ENCODE results near the gene FSIP2. TPM values are rescaled to one million over a fixed set of nuclear protein-coding genes. Genes with fewer than 3 reads are reported as not detected.

FSIP2 gene
- total and polyA plus RNA-seq, 2 of the 13 experiments (the other 11 are each of a cell fraction or from before 2014, with no cell fraction given): 0.01 to 0.07 TPM

DNA sequence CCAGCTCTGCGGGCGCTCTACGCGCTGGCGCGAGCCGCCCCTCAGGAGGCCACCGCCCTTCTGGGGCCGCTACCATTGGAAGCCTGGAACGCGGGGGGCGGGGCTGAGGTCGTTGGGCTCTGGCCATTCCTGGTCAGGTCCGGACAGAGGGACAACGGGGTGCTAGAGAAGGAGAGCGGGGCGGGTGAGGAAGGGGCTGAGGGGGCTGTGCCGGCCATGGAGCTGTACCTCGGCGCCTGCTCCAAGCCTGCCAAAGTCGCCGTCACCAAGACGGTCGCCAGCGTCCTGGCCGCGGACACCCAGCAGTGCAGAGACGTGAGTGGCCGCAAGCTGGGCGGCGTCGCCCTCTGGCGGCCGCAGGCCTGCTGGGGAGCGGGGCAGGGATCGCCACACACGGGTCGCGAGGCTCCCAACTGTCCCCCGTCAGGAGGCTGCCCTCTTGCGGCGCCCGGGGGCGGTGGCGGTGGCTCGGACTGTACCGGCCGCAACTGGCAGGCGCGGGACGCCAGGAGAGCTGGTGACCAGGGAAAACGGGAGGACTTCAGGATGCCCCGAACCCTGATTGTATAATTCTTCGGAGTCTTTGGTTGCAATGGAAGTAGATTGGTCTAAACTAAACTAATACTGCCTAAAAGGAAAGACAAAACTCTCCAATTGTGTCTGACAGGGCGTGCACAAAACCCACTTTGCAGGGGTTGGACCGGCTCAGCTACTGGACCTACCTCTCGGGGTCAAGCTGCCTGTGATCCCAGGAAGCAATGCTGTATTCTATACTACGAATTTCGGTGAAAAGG is at the start of gene FSIP2 (continued):
- TF ChIP-seq, protein P1, sequence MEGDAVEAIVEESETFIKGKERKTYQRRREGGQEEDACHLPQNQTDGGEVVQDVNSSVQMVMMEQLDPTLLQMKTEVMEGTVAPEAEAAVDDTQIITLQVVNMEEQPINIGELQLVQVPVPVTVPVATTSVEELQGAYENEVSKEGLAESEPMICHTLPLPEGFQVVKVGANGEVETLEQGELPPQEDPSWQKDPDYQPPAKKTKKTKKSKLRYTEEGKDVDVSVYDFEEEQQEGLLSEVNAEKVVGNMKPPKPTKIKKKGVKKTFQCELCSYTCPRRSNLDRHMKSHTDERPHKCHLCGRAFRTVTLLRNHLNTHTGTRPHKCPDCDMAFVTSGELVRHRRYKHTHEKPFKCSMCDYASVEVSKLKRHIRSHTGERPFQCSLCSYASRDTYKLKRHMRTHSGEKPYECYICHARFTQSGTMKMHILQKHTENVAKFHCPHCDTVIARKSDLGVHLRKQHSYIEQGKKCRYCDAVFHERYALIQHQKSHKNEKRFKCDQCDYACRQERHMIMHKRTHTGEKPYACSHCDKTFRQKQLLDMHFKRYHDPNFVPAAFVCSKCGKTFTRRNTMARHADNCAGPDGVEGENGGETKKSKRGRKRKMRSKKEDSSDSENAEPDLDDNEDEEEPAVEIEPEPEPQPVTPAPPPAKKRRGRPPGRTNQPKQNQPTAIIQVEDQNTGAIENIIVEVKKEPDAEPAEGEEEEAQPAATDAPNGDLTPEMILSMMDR (CRISPR knock-in tag; IDR thresholded peaks at IDR 0.05): peak; percentile 97
- peak; percentile 55; the same call in 1 of the 2 replicates for TF ChIP-seq CBFB (CRISPR knock-in tag; IDR thresholded peaks at IDR 0.05)
- no peak for TF ChIP-seq ZNF234 (CRISPR knock-in tag; conservative IDR thresholded peaks at IDR 0.05)
- peak; percentile 19; the same call in 1 of the 2 replicates for TF ChIP-seq NRL (CRISPR knock-in tag; IDR thresholded peaks at IDR 0.05; ENCODE audit: borderline replicate concordance)
- 0 out of 2 replicates have a peak, but pooled peaks have one; percentile 20 for TF ChIP-seq MIER2 (CRISPR knock-in tag; IDR thresholded peaks at IDR 0.05)
- 0 out of 2 replicates have a peak, but pooled peaks have one; percentile 20 for TF ChIP-seq MED1 (CRISPR knock-in tag; IDR thresholded peaks at IDR 0.05)
- peak; percentile 49; the same call in 1 of the 2 replicates for TF ChIP-seq SPEN (CRISPR knock-in tag; IDR thresholded peaks at IDR 0.05; ENCODE audit: low read depth)
- TF ChIP-seq ZKSCAN1 (IDR thresholded peaks at IDR 0.05; ENCODE audit: low read length): no peak
- no peak for TF ChIP-seq SP140L (CRISPR knock-in tag; IDR thresholded peaks at IDR 0.05; ENCODE audit: borderline replicate concordance)
- TF ChIP-seq SIN3B (IDR thresholded peaks at IDR 0.05; ENCODE audit: low read length): no peak
- peak; percentile 84 for TF ChIP-seq ZNF501 (CRISPR knock-in tag; IDR thresholded peaks at IDR 0.05)
- TF ChIP-seq RORA (CRISPR knock-in tag; IDR thresholded peaks at IDR 0.05): no peak
- TF ChIP-seq, protein P2, sequence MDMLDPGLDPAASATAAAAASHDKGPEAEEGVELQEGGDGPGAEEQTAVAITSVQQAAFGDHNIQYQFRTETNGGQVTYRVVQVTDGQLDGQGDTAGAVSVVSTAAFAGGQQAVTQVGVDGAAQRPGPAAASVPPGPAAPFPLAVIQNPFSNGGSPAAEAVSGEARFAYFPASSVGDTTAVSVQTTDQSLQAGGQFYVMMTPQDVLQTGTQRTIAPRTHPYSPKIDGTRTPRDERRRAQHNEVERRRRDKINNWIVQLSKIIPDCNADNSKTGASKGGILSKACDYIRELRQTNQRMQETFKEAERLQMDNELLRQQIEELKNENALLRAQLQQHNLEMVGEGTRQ (IDR thresholded peaks at IDR 0.05; ENCODE audit: low read depth, low read length): no peak
- TF ChIP-seq, protein P2 (CRISPR knock-in tag; IDR thresholded peaks at IDR 0.05; ENCODE audit: borderline replicate concordance): no peak
- TF ChIP-seq FOXA3 (CRISPR knock-in tag; IDR thresholded peaks at IDR 0.05): 0 out of 2 replicates have a peak, but pooled peaks have one; percentile 21
- 0 out of 2 replicates have a peak, but pooled peaks have one; percentile 41 for TF ChIP-seq ZNF777 (CRISPR knock-in tag; IDR thresholded peaks at IDR 0.05)
- TF ChIP-seq, protein P3, sequence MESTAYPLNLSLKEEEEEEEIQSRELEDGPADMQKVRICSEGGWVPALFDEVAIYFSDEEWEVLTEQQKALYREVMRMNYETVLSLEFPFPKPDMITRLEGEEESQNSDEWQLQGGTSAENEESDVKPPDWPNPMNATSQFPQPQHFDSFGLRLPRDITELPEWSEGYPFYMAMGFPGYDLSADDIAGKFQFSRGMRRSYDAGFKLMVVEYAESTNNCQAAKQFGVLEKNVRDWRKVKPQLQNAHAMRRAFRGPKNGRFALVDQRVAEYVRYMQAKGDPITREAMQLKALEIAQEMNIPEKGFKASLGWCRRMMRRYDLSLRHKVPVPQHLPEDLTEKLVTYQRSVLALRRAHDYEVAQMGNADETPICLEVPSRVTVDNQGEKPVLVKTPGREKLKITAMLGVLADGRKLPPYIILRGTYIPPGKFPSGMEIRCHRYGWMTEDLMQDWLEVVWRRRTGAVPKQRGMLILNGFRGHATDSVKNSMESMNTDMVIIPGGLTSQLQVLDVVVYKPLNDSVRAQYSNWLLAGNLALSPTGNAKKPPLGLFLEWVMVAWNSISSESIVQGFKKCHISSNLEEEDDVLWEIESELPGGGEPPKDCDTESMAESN (CRISPR knock-in tag; conservative IDR thresholded peaks at IDR 0.05): peak; percentile 65; the same call in 1 of the 2 replicates
- TF ChIP-seq TOPORS (CRISPR knock-in tag; IDR thresholded peaks at IDR 0.05): 0 out of 2 replicates have a peak, but pooled peaks have one; percentile 26
- TF ChIP-seq, protein P4, sequence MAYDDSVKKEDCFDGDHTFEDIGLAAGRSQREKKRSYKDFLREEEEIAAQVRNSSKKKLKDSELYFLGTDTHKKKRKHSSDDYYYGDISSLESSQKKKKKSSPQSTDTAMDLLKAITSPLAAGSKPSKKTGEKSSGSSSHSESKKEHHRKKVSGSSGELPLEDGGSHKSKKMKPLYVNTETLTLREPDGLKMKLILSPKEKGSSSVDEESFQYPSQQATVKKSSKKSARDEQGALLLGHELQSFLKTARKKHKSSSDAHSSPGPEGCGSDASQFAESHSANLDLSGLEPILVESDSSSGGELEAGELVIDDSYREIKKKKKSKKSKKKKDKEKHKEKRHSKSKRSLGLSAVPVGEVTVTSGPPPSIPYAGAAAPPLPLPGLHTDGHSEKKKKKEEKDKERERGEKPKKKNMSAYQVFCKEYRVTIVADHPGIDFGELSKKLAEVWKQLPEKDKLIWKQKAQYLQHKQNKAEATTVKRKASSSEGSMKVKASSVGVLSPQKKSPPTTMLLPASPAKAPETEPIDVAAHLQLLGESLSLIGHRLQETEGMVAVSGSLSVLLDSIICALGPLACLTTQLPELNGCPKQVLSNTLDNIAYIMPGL (CRISPR knock-in tag; IDR thresholded peaks at IDR 0.05; ENCODE audit: borderline replicate concordance in 1 of 2, low read depth in 1 of 2): peak; percentile 92
- peak; percentile 50; the same call in 1 of the 2 replicates for TF ChIP-seq ZNF296 (CRISPR knock-in tag; conservative IDR thresholded peaks at IDR 0.05)
